ENCODE measurements around the gene TMTC1. TPM values are rescaled to one million over a fixed set of nuclear protein-coding genes. Genes with fewer than 3 reads are reported as not detected.

The TMTC1 gene
- total RNA-seq, 3 donors from 2014 or later (not counting 1 experiment from before 2014, with no cell fraction given): 0.18 to 2.0 (median 0.50) TPM

GRCh38 chr12:29627221-29627620 lies 156.5 kb downstream of the TMTC1 start:
- Mint-ChIP-seq H3K27ac (no peak overlapping the region), H3K4me1 (no peaks in the 10 kb centered on the region), H3K9me3 (peaks cover 2 to 4% of the 10 kb centered on the region in 2 donors), H3K36me3 (no peaks in the 10 kb centered on the region), H3K27me3 (ENCODE audit: low read depth in 2 of 2) (no peaks in the 10 kb centered on the region), H3K4me3 (no peak overlapping the region)
- H3K27ac ChIP-seq (ENCODE audit: low read length): no peak overlapping the region
- ATAC-seq (no peak), DNase-seq (no peak)
- H3K4me3 ChIP-seq (ENCODE audit: low read length): no peak overlapping the region
- H3K4me1 ChIP-seq (ENCODE audit: control insufficient read depth, insufficient read depth, low read length): no peaks in the 10 kb centered on the region
- no peaks in the 10 kb centered on the region for H3K9me3 ChIP-seq (ENCODE audit: control insufficient read depth, insufficient read depth, low read length)
- TF ChIP-seq, protein P1, sequence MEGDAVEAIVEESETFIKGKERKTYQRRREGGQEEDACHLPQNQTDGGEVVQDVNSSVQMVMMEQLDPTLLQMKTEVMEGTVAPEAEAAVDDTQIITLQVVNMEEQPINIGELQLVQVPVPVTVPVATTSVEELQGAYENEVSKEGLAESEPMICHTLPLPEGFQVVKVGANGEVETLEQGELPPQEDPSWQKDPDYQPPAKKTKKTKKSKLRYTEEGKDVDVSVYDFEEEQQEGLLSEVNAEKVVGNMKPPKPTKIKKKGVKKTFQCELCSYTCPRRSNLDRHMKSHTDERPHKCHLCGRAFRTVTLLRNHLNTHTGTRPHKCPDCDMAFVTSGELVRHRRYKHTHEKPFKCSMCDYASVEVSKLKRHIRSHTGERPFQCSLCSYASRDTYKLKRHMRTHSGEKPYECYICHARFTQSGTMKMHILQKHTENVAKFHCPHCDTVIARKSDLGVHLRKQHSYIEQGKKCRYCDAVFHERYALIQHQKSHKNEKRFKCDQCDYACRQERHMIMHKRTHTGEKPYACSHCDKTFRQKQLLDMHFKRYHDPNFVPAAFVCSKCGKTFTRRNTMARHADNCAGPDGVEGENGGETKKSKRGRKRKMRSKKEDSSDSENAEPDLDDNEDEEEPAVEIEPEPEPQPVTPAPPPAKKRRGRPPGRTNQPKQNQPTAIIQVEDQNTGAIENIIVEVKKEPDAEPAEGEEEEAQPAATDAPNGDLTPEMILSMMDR (IDR thresholded peaks at IDR 0.05): no peak
- H3K36me3 ChIP-seq (ENCODE audit: control insufficient read depth, insufficient read depth, low read length): no peaks in the 10 kb centered on the region
- H3K27me3 ChIP-seq (ENCODE audit: control insufficient read depth, insufficient read depth, low read length): no peaks in the 10 kb centered on the region
- intact Hi-C loops (cut with micrococcal nuclease): no loop called here
- WGBS (ENCODE audit: insufficient coverage): no CpG with 5 or more reads among the region's 1 CpG

- intact Hi-C loops (cut with micrococcal nuclease): no loop called here
- Mint-ChIP-seq H3K9me3 (peaks cover under 1 to 4% of the 10 kb centered on the region in 2 donors), H3K27me3 (ENCODE audit: low read depth in 2 of 2) (no peaks in the 10 kb centered on the region), H3K4me1 (no peaks in the 10 kb centered on the region), H3K36me3 (no peaks in the 10 kb centered on the region), H3K4me3 (no peak overlapping the region), H3K27ac (no peak overlapping the region)
- no peaks in the 10 kb centered on the region for H3K36me3 ChIP-seq (ENCODE audit: control insufficient read depth, insufficient read depth, low read length)
- TF ChIP-seq, protein P1 (IDR thresholded peaks at IDR 0.05): no peak
- H3K9me3 ChIP-seq (ENCODE audit: control insufficient read depth, insufficient read depth, low read length): no peaks in the 10 kb centered on the region
- H3K27me3 ChIP-seq (ENCODE audit: control insufficient read depth, insufficient read depth, low read length): no peaks in the 10 kb centered on the region
- H3K4me1 ChIP-seq (ENCODE audit: control insufficient read depth, insufficient read depth, low read length): no peaks in the 10 kb centered on the region
- WGBS (ENCODE audit: insufficient coverage): 72% methylated on average over 2 of the region's 2 CpGs
- H3K27ac ChIP-seq (ENCODE audit: low read length): no peak overlapping the region
- DNase-seq (no peak), ATAC-seq (no peak)
- no peak overlapping the region for H3K4me3 ChIP-seq (ENCODE audit: low read length)
Observed at GRCh38 chr12:29625359-29625953, 158.3 kb downstream of the TMTC1 start.

GRCh38 chr12:29622251-29622650 lies 161.5 kb downstream of the TMTC1 start:
- Mint-ChIP-seq H3K27me3 (ENCODE audit: low read depth in 2 of 2) (no peaks in the 10 kb centered on the region), H3K4me1 (no peaks in the 10 kb centered on the region), H3K27ac (no peak overlapping the region), H3K9me3 (peaks cover 0 to 9% of the 10 kb centered on the region in 2 donors), H3K36me3 (no peaks in the 10 kb centered on the region), H3K4me3 (no peak overlapping the region)
- H3K4me3 ChIP-seq (ENCODE audit: low read length): no peak overlapping the region
- TF ChIP-seq, protein P1 (IDR thresholded peaks at IDR 0.05): no peak
- no peak for DNase-seq
- ATAC-seq: no peak
- no peaks in the 10 kb centered on the region for H3K36me3 ChIP-seq (ENCODE audit: control insufficient read depth, insufficient read depth, low read length)
- no peaks in the 10 kb centered on the region for H3K9me3 ChIP-seq (ENCODE audit: control insufficient read depth, insufficient read depth, low read length)
- no peak overlapping the region for H3K27ac ChIP-seq (ENCODE audit: low read length)
- intact Hi-C loops (cut with micrococcal nuclease): no loop called here
- H3K27me3 ChIP-seq (ENCODE audit: control insufficient read depth, insufficient read depth, low read length): no peaks in the 10 kb centered on the region
- 77% methylated on average over 1 of the region's 1 CpG for WGBS (ENCODE audit: insufficient coverage)
- H3K4me1 ChIP-seq (ENCODE audit: control insufficient read depth, insufficient read depth, low read length): no peaks in the 10 kb centered on the region

DNA sequence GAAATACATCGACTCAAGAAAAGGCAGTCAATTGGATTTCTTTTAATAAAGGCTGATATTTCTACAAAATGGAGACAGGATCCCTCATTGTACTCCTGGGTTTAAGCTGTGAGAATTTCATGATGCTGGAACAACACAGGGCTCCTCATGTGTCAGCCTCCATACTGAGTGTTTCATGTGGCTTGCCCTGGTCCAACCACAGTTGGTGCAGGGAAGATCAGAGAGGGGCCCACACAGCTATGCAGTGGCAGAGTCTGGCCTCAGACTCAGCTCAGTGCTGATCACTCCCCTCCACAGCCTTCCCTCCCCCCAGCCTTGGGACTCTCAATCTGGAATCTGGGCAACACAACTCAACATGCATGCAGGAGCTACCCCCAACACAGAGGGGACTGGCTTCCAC lies 163.7 kb downstream of the TMTC1 start:
- intact Hi-C loops (cut with micrococcal nuclease): no loop called here
- H3K27me3 Mint-ChIP-seq (ENCODE audit: low read depth in 2 of 2): no peaks in the 10 kb centered on the region
- no peak overlapping the region for H3K4me3 ChIP-seq (ENCODE audit: low read length)
- H3K27ac ChIP-seq (ENCODE audit: low read length): no peak overlapping the region
- no peaks in the 10 kb centered on the region for H3K4me1 Mint-ChIP-seq
- WGBS (ENCODE audit: insufficient coverage): 88% methylated on average over 1 of the region's 1 CpG
- TF ChIP-seq, protein P1 (IDR thresholded peaks at IDR 0.05): no peak
- no peak for DNase-seq
- no peak overlapping the region for H3K27ac Mint-ChIP-seq
- H3K36me3 ChIP-seq (ENCODE audit: control insufficient read depth, insufficient read depth, low read length): no peaks in the 10 kb centered on the region
- H3K9me3 Mint-ChIP-seq: peaks cover 0 to 7% of the 10 kb centered on the region in 2 donors
- no peaks in the 10 kb centered on the region for H3K4me1 ChIP-seq (ENCODE audit: control insufficient read depth, insufficient read depth, low read length)
- no peaks in the 10 kb centered on the region for H3K9me3 ChIP-seq (ENCODE audit: control insufficient read depth, insufficient read depth, low read length)
- H3K27me3 ChIP-seq (ENCODE audit: control insufficient read depth, insufficient read depth, low read length): no peaks in the 10 kb centered on the region
- ATAC-seq: no peak
- no peak overlapping the region for H3K4me3 Mint-ChIP-seq
- no peaks in the 10 kb centered on the region for H3K36me3 Mint-ChIP-seq
